Pancreas (tissue), 10 donors: ENCODE results near the gene SP8. TPM values are rescaled to one million over a fixed set of nuclear protein-coding genes. Genes with fewer than 3 reads are reported as not detected.
A peak's percentile ranks its signal among the peaks of the same experiment; 100 is the strongest.
"Not testable (repeated sequence)": the region's sequence is repeated elsewhere in the genome, so short reads cannot be mapped to it uniquely, and the experiment has no call there.

Experiments used
- ATAC-seq, 4 donors: fragments of 200-7000 bp; cut with Tn5 transposase; one replicate each; pipeline versions ENCODE4 v1.8.0 to v1.9.1; 2020; ENCODE audit warnings: mild to moderate bottlenecking in 4 of 4, moderate library complexity in 4 of 4
- DNase-seq, 6 donors: peaks; one replicate each; pipeline ENCODE4 v3.0.0-alpha.2; 2020
- FAIRE-seq: peaks from 2 replicates; lab custom pipeline; 2012; peaks lifted over from hg19 to GRCh38; lab: Jason Lieb, UNC
- H3K27ac ChIP-seq, 4 donors: fragments of 200-600 bp; sonication (generic); 1 replicate in 3 of 4; 2 replicates in 1 of 4; pipeline versions ENCODE4 v1.5.0 to v1.8.0; 2020
- H3K27me3 ChIP-seq, 4 donors: fragments of 200-600 bp; one replicate each; pipeline ENCODE4 v1.8.0; 2021
- H3K36me3 ChIP-seq, 3 donors: fragments of 200-600 bp; sonication (generic) in 1 of 3; one replicate each; pipeline versions ENCODE4 v1.5.0 to v1.8.0; 2020 to 2021
- H3K4me1 ChIP-seq, 3 donors: fragments of 200-600 bp; one replicate each; pipeline ENCODE4 v1.8.0; 2021
- H3K4me3 ChIP-seq, 4 donors: fragments of 200-600 bp; sonication (generic) in 2 of 4; one replicate each; pipeline versions ENCODE4 v1.5.0 to v1.8.0; 2020 to 2021
- H3K9me3 ChIP-seq, 4 donors: fragments of 200-600 bp; one replicate each; pipeline ENCODE4 v1.8.0; 2021
- WGBS, 2 donors: extraction: QIAGEN DNeasy Blood & Tissue Kit; methylation state at CpG; one replicate each; pipeline ENCODE4 v1.1.7; 2013; 5-methylcytosine and 5-hydroxymethylcytosine counted together
- intact Hi-C, 3 donors: fragments of 100-400 bp; cut with DNase I; formaldehyde crosslinking; loops; one replicate each; pipeline versions ENCODE4 v1.11.1 to v1.14.2; 2022
- polyA plus RNA-seq, 2 donors: library from polyadenylated mRNA; stranded (reverse); fragments of 200-250 nt; gene quantifications; one replicate each; pipeline ENCODE4 v1.2.3, GENCODE V29; 2013
- total RNA-seq, 6 donors: library from RNA; stranded (reverse); fragmentation: NEBNext Ultra II Directional in 4 of 6; extraction: Animal tissue kit (Norgen Biotek cat#: 25700) in 4 of 6; gene quantifications; one replicate each; pipeline versions ENCODE4 v1.2.1 to v1.2.4, GENCODE V29; 2021 to 2023
- TF ChIP-seq, protein P1 (sequence below), 4 donors: fragments of 200-600 bp; sonication (generic) in 3 of 4; IDR thresholded peaks; one replicate each; pipeline versions ENCODE4 v1.5.0 to v1.8.0; 2021; ENCODE audit warnings: antibody characterized with exemption in 4 of 4
- donor health status: healthy with polysubstance abuse.
- donor health status: DM: no; HTN: no; CAD: no; lungs with moderate emphysema.
- donor health status: DM: no; HTN: no; CAD: no.
- donor health status: control.
- donor health status: control.
- donor health status: Bipolar disorder and iron deficiency.
- donor health status: DM: yes; HTN: yes; CAD: no.
- donor health status: DM: no; HTN: no; CAD: no.
- donor health status: DM: no; HTN: no; CAD: no.
- donor health status: DM: yes; HTN: yes; CAD: no.

SP8 gene
- total and polyA plus RNA-seq, 8 donors: not detected

DNA sequence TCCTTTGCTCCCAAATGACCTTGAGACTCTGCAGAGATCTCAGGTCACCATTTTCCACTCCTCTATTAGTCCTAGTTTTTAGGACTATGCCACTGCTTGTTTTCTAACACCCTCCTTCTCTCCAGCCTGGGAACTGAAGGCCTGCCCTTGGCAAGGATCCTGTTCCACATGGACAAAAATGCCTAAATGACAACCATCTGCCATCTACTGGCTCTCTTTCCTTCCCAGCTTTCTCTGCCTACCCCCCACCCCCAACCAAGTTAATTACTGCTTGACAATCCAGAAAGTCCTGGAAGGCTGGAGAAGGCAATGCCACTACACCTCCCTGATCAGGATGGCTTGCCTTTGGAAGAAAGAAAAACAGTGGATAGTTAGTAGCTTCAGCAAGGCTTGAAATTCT is 44.8 kb upstream of the SP8 start:
- no peak for DNase-seq
- TF ChIP-seq, protein P1, sequence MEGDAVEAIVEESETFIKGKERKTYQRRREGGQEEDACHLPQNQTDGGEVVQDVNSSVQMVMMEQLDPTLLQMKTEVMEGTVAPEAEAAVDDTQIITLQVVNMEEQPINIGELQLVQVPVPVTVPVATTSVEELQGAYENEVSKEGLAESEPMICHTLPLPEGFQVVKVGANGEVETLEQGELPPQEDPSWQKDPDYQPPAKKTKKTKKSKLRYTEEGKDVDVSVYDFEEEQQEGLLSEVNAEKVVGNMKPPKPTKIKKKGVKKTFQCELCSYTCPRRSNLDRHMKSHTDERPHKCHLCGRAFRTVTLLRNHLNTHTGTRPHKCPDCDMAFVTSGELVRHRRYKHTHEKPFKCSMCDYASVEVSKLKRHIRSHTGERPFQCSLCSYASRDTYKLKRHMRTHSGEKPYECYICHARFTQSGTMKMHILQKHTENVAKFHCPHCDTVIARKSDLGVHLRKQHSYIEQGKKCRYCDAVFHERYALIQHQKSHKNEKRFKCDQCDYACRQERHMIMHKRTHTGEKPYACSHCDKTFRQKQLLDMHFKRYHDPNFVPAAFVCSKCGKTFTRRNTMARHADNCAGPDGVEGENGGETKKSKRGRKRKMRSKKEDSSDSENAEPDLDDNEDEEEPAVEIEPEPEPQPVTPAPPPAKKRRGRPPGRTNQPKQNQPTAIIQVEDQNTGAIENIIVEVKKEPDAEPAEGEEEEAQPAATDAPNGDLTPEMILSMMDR (IDR thresholded peaks at IDR 0.05): no peak

DNA sequence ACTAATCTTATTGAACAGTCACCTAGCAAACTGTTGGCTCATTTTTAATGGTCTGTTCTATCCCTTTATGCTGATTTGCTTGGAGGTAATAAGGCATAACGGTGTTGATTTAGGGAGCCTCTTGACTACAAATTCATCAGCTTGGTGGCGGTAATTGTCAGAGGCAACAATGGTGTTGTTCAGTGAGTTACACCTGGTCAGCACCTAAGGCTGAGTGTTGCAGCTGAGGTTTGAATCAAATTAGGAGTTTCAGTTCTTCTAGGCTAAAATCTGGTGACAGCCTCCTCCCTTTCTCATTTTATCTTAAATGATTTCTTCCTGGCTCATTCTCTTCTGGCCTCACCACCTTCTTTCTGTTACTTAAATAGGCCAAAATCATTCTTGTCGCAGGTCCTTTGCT is 42.3 kb upstream of the SP8 start:
- no peak overlapping the region for H3K4me3 ChIP-seq
- no peaks in the 10 kb centered on the region for H3K9me3 ChIP-seq
- no peaks in the 10 kb centered on the region for H3K36me3 ChIP-seq
- no peaks in the 10 kb centered on the region for H3K4me1 ChIP-seq
- no peak for DNase-seq
- H3K27me3 ChIP-seq: peaks cover 0 to 8% (median 0%) of the 10 kb centered on the region in 4 donors
- WGBS, 2 donors: 58% methylated on average over 3 of the region's 3 CpGs
- peak in 1 of 4 donors; percentile 21 for ATAC-seq
- no peak for FAIRE-seq
- H3K27ac ChIP-seq: no peak overlapping the region
- intact Hi-C loops: no loop called here
- TF ChIP-seq, protein P1 (IDR thresholded peaks at IDR 0.05): no peak

More for the DNA sequence above, 44.8 kb upstream of the SP8 start:
- H3K36me3 ChIP-seq: no peaks in the 10 kb centered on the region
- no peaks in the 10 kb centered on the region for H3K27me3 ChIP-seq
- no peaks in the 10 kb centered on the region for H3K4me1 ChIP-seq
- no peak overlapping the region for H3K4me3 ChIP-seq
- no peak overlapping the region for H3K27ac ChIP-seq
- no peaks in the 10 kb centered on the region for H3K9me3 ChIP-seq
- intact Hi-C loops: no loop called here
- ATAC-seq (no peak), FAIRE-seq (no peak)

DNA sequence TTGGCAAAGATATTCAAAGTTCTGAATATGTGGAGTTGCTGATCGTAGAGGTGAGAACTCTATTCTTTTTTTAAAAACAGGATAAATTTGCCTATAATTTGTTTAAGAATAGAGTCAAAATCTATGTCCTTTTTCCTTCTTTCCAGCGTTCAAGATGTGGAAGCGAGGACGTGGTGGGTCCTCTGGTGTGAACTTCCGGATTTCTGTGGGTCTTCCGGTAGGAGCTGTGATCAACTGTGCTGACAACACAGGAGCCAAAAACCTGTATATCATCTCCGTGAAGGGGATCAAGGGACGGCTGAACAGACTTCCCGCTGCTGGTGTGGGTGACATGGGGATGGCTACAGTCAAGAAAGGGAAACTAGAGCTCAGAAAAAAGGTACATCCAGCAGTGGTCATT is 40.5 kb upstream of the SP8 start:
- H3K4me1 ChIP-seq: no peaks in the 10 kb centered on the region
- H3K27me3 ChIP-seq: peaks cover 0 to 8% (median 0%) of the 10 kb centered on the region in 4 donors
- no peak overlapping the region for H3K4me3 ChIP-seq
- no peak for ATAC-seq
- no peaks in the 10 kb centered on the region for H3K9me3 ChIP-seq
- no peak for FAIRE-seq
- intact Hi-C loops: no loop called here
- no peak for DNase-seq
- TF ChIP-seq, protein P1 (IDR thresholded peaks at IDR 0.05): no peak
- no peak overlapping the region for H3K27ac ChIP-seq
- 73 to 82% methylated on average over 9 of the region's 9 CpGs for WGBS, 2 donors
- H3K36me3 ChIP-seq: no peaks in the 10 kb centered on the region

DNA sequence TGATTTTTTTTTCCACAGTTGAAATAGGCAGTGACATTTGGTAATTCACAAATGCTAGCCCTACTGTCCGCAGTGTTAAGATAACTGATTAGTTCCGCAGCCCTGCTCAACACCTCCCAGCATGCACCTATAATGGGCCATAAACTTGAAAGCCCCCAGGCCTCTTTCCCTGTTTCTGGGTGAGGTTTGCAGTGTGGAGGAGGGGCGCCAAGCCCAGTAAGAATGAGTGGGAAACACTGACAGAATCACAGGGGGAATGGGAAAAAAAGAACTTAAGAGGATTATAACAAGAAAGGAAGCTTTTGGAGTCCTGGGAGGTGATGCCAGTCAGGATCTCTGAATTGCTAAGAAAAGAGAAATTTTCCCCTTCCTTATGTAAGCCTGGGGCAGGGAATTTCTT is 39.6 kb upstream of the SP8 start:
- Histone ChIP-seq H3K27ac (no peak overlapping the region), H3K27me3 (peaks cover 0 to 8% (median 0%) of the 10 kb centered on the region in 4 donors), H3K36me3 (no peaks in the 10 kb centered on the region), H3K4me3 (no peak overlapping the region), H3K4me1 (no peaks in the 10 kb centered on the region), H3K9me3 (no peaks in the 10 kb centered on the region)
- TF ChIP-seq, protein P1 (IDR thresholded peaks at IDR 0.05): no peak
- intact Hi-C loops: no loop called here
- WGBS, 2 donors: 54 to 66% methylated on average over 3 of the region's 3 CpGs
- no peak for FAIRE-seq
- no peak for ATAC-seq
- no peak for DNase-seq

DNA sequence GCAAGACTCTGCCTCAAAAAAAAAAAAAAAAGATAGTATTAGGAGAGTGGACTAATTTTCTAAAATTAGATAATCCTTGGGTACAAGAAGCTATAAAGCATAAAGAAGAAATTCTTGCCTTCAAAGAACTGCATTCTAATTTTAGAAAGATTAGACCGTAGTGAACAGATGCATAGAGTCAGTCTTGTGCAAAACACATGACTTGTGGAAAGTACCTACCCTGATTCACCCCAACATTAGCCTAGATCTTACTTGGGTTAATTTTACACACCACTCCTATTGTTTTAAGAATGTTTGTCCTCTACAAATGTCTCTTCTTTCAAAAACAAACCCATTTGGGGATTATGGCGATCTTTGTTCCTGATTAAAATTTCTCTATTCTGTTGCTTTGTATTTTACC is 38.9 kb upstream of the SP8 start:
- WGBS, 2 donors: 76 to 78% methylated on average over 2 of the region's 2 CpGs
- TF ChIP-seq, protein P1 (IDR thresholded peaks at IDR 0.05): no peak
- Histone ChIP-seq H3K4me1 (no peaks in the 10 kb centered on the region), H3K4me3 (no peak overlapping the region), H3K27ac (no peak overlapping the region), H3K36me3 (no peaks in the 10 kb centered on the region), H3K9me3 (no peaks in the 10 kb centered on the region), H3K27me3 (peaks cover 0 to 8% (median 0%) of the 10 kb centered on the region in 4 donors)
- DNase-seq (no peak), FAIRE-seq (no peak), ATAC-seq (no peak)
- intact Hi-C loops: no loop called here

DNA sequence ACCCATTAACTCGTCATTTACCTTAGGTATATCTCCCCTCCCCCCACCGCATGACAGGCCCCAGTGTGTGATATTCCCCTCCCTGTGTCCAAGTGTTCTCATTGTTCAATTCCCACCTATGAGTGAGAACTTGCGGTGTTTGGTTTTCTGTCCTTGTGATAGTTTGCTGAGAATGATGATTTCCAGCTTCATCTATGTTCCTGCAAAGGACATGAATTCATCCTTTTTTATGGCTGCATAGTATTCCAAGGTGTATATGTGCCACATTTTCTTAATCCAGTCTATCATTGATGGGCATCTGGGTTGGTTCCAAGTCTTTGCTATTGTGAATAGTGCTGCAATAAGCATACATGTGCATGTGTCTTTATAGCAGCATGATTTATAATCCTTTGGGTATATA is 34.7 kb upstream of the SP8 start:
- ATAC-seq, H3K27ac ChIP-seq, intact Hi-C loops, FAIRE-seq, DNase-seq, H3K36me3 ChIP-seq, H3K9me3 ChIP-seq, H3K27me3 ChIP-seq, H3K4me1 ChIP-seq, H3K4me3 ChIP-seq: not testable (repeated sequence)
- 84 to 85% methylated on average over 3 of the region's 3 CpGs for WGBS, 2 donors
